HepG2 (cell line): ENCODE results near the gene AGAP1. TPM values are rescaled to one million over a fixed set of nuclear protein-coding genes. Genes with fewer than 3 reads are reported as not detected.

Experiments used
- BORCS8-MEF2B ChIP-seq: sonication (generic); formaldehyde crosslinking; IDR thresholded peaks from 2 replicates; pipeline ENCODE4 v1.8.0; 2022; ENCODE audit warnings: mild to moderate bottlenecking, missing genetic modification reagents
- E2F1 ChIP-seq: sonication (generic); formaldehyde crosslinking; IDR thresholded peaks from 2 replicates; pipeline ENCODE4 v1.5.0; 2020; ENCODE audit warnings: missing genetic modification reagents
- ETS1 ChIP-seq: sonication (generic); formaldehyde crosslinking; IDR thresholded peaks from 2 replicates; pipeline ENCODE4 v1.4.0; 2020; ENCODE audit warnings: missing genetic modification reagents
- HNRNPK ChIP-seq: fragments of 200-400 bp; formaldehyde crosslinking; IDR thresholded peaks from 2 replicates; pipeline ENCODE4 v1.6.1; 2018; ENCODE audit warnings: low read length, low read depth, moderate library complexity, mild to moderate bottlenecking; ENCODE audit not compliant: poor library complexity, severe bottlenecking
- HOXA5 ChIP-seq: sonication (generic); formaldehyde crosslinking; IDR thresholded peaks from 2 replicates; pipeline ENCODE4 v1.4.0; 2020; ENCODE audit warnings: missing genetic modification reagents
- HOXD1 ChIP-seq: sonication (generic); formaldehyde crosslinking; IDR thresholded peaks from 2 replicates; pipeline ENCODE4 v1.5.0; 2020; ENCODE audit warnings: missing genetic modification reagents
- ZBTB34 ChIP-seq: sonication (generic); formaldehyde crosslinking; IDR thresholded peaks from 2 replicates; pipeline ENCODE4 v1.8.0; 2022; ENCODE audit warnings: mild to moderate bottlenecking, missing genetic modification reagents
- ZBTB44 ChIP-seq: sonication (generic); formaldehyde crosslinking; IDR thresholded peaks from 2 replicates; pipeline ENCODE4 v1.4.0; 2020; ENCODE audit warnings: missing genetic modification reagents
- ZNF124 ChIP-seq: sonication (generic); formaldehyde crosslinking; IDR thresholded peaks from 2 replicates; pipeline ENCODE4 v1.4.0; 2020; ENCODE audit warnings: missing genetic modification reagents
- ZNF160 ChIP-seq: sonication (generic); formaldehyde crosslinking; IDR thresholded peaks from 2 replicates; pipeline ENCODE4 v1.8.0; 2022; ENCODE audit warnings: mild to moderate bottlenecking, inconsistent platforms, missing genetic modification reagents
- ZNF230 ChIP-seq: sonication (generic); formaldehyde crosslinking; IDR thresholded peaks from 2 replicates; pipeline ENCODE4 v1.4.0; 2020; ENCODE audit warnings: mild to moderate bottlenecking, missing genetic modification reagents
- ZNF281 ChIP-seq: sonication (generic); formaldehyde crosslinking; IDR thresholded peaks from 2 replicates; pipeline ENCODE4 v1.4.0; 2020; ENCODE audit warnings: missing genetic modification reagents, borderline replicate concordance
- ZNF430 ChIP-seq: sonication (generic); formaldehyde crosslinking; IDR thresholded peaks from 2 replicates; pipeline ENCODE4 v1.9.0; 2021; ENCODE audit warnings: mild to moderate bottlenecking, missing genetic modification reagents
- ZNF44 ChIP-seq: sonication (generic); formaldehyde crosslinking; IDR thresholded peaks from 2 replicates; pipeline ENCODE4 v1.5.1; 2020; ENCODE audit warnings: mild to moderate bottlenecking, missing genetic modification reagents
- ZNF562 ChIP-seq: sonication (generic); formaldehyde crosslinking; IDR thresholded peaks from 2 replicates; pipeline ENCODE4 v1.8.0; 2022; ENCODE audit warnings: missing genetic modification reagents, borderline replicate concordance
- ZNF615 ChIP-seq: sonication (generic); formaldehyde crosslinking; IDR thresholded peaks from 2 replicates; pipeline ENCODE4 v1.5.0; 2020; ENCODE audit warnings: mild to moderate bottlenecking, missing genetic modification reagents, borderline replicate concordance
- ZNF713 ChIP-seq: sonication (generic); formaldehyde crosslinking; IDR thresholded peaks from 2 replicates; pipeline ENCODE4 v1.4.0; 2020; ENCODE audit warnings: mild to moderate bottlenecking, missing genetic modification reagents
- ZNF737 ChIP-seq: sonication (generic); formaldehyde crosslinking; IDR thresholded peaks from 2 replicates; pipeline ENCODE4 v1.5.0; 2020; ENCODE audit warnings: missing genetic modification reagents, mild to moderate bottlenecking, borderline replicate concordance
- polyA plus RNA-seq, 8 experiments: library from polyadenylated mRNA; depleted of rRNA in 3 of 8; stranded (reverse) in 7 of 8; unstranded in 1 of 8; fragments of >200 nt; fragmentation: Illumina TruSeq in 4 of 8; extraction: Trizol in 4 of 8; gene quantifications; 2 replicates each; pipeline versions ENCODE4 v1.2.1 to v1.2.3, GENCODE V29; 2011 to 2016; ENCODE audit warnings: low read depth in 4 of 8, missing spikeins in 1 of 8, mixed read lengths in 1 of 8; ENCODE audit not compliant: insufficient read depth in 1 of 8
- total RNA-seq, 5 experiments: library from RNA; depleted of rRNA; stranded (reverse); fragments of >200 nt; fragmentation: Illumina TruSeq; extraction: Trizol; gene quantifications; 2 replicates each; pipeline ENCODE4 v1.2.3, GENCODE V29; 2016; ENCODE audit warnings: low read depth in 1 of 5

AGAP1 gene
- total and polyA plus RNA-seq, 2 of the 13 experiments (the other 11 are each of a cell fraction or from before 2014, with no cell fraction given): 21.2 to 32.7 TPM

- TF ChIP-seq ZNF615 (CRISPR knock-in tag) (no peak), ZNF562 (no peak), ZNF124 (CRISPR knock-in tag) (no peak; the same call in none of the 2 replicates), ZNF737 (no peak), ZNF160 (no peak), ZNF281 (CRISPR knock-in tag) (no peak), HOXA5 (CRISPR knock-in tag) (no peak), ETS1 (CRISPR knock-in tag) (no peak), HOXD1 (CRISPR knock-in tag) (no peak), ZNF44 (CRISPR knock-in tag) (no peak), ZNF230 (peak; percentile 85), HNRNPK (no peak), E2F1 (CRISPR knock-in tag) (no peak), BORCS8-MEF2B (0 out of 2 replicates have a peak, but pooled peaks have one; percentile 27), ZBTB44 (CRISPR knock-in tag) (no peak), ZNF430 (no peak), ZNF713 (CRISPR knock-in tag) (peak; percentile 72; the same call in 1 of the 2 replicates), ZBTB34 (CRISPR knock-in tag) (no peak)
Observed at GRCh38 chr2:235577404-235578330, 83.8 kb downstream of the AGAP1 start (continued).
